Stimulated activated effector memory CD8-positive, alpha-beta T cell treated with anti-CD3 and anti-CD28 coated beads, Interleukin-12 subunit alpha, Interleukin-12 subunit beta, amount 100 ng/mL, for 72 hours (primary cell): ENCODE results near the gene TMEM269.
"Not testable (repeated sequence)": the region's sequence is repeated elsewhere in the genome, so short reads cannot be mapped to it uniquely, and the experiment has no call there.

Source experiments
- ATAC-seq: fragments of 150-1000 bp; cut with Tn5 transposase; 2 replicates; pipeline ENCODE4 v1.10.0; 2021
- DNase-seq, 2 donors: peaks; one replicate each; pipeline ENCODE4 v3.0.0; 2021 to 2022; ENCODE audit warnings: low spot score in 2 of 2
- H3K27ac Mint-ChIP-seq: one replicate; pipeline ENCODE4 v1.8.0; 2022; ENCODE audit warnings: mild to moderate bottlenecking, mixed read lengths
- H3K36me3 Mint-ChIP-seq: one replicate; pipeline ENCODE4 v1.8.0; 2022; ENCODE audit warnings: mild to moderate bottlenecking, mixed read lengths
- H3K4me1 Mint-ChIP-seq: one replicate; pipeline ENCODE4 v1.8.0; 2022; ENCODE audit warnings: mixed read lengths
- H3K4me3 Mint-ChIP-seq: one replicate; pipeline ENCODE4 v1.8.0; 2022; ENCODE audit warnings: mild to moderate bottlenecking, mixed read lengths
- H3K9me3 Mint-ChIP-seq: one replicate; pipeline ENCODE4 v1.8.0; 2022; ENCODE audit warnings: mixed read lengths

The TMEM269 gene

DNA sequence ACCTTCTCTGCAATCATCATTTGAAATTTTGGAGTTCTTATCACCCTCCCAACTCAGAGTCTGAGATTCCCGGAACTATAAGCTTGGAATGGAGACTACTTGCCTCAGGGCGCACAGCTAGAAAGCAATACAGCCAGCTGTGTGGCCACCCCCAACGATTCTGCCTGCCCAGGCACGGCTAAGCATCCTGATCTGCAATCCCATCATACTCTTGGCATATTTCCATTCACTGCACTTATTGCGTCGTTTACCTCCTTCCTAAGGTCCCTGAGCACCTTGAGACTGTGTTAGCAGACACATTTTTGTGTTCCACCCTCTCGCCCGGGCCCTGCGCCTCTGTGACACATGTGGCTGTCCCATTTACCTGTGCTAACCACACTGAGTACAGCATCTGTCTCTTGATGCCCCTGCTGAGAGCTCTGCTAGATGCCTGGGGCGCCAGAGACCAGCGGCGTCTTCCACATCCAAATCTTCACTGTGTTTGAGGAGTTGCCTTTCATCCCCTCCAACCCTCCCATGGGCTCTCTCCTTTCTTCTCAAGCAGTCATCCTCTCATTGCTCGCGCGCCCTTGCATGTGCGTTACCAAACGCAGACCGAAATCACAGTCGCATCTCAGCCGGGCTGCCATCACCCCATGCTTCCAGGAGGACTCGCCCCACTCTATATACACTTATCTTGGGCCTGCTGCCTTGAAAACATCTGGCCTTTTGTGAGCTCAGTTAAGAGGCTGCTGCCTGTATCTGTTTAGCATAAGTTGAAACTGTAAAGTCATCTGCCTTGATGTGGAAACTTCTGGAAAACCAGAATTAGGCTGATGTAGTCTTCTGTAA, 41.3 kb upstream of the TMEM269 start:
- no peak for DNase-seq
- Mint-ChIP-seq H3K27ac (no peak overlapping the region), H3K4me3 (no peak overlapping the region), H3K4me1 (no peaks in the 10 kb centered on the region), H3K9me3 (no peaks in the 10 kb centered on the region), H3K36me3 (peaks cover 24% of the 10 kb centered on the region)
- ATAC-seq = no peak

- H3K27ac Mint-ChIP-seq = no peak overlapping the region
- DNase-seq (no peak), ATAC-seq (no peak)
- peaks cover 29% of the 10 kb centered on the region for H3K36me3 Mint-ChIP-seq
- no peaks in the 10 kb centered on the region for H3K9me3 Mint-ChIP-seq
- no peaks in the 10 kb centered on the region for H3K4me1 Mint-ChIP-seq
- H3K4me3 Mint-ChIP-seq = no peak overlapping the region
Measured at GRCh38 chr1:42744148-42744413, 40.7 kb upstream of the TMEM269 start.

GRCh38 chr1:42745851-42746250, 38.9 kb upstream of the TMEM269 start:
- Mint-ChIP-seq H3K4me3 (no peak overlapping the region), H3K27ac (no peak overlapping the region), H3K36me3 (peaks cover 43% of the 10 kb centered on the region), H3K9me3 (no peaks in the 10 kb centered on the region), H3K4me1 (no peaks in the 10 kb centered on the region)
- DNase-seq = no peak
- no peak for ATAC-seq

DNA sequence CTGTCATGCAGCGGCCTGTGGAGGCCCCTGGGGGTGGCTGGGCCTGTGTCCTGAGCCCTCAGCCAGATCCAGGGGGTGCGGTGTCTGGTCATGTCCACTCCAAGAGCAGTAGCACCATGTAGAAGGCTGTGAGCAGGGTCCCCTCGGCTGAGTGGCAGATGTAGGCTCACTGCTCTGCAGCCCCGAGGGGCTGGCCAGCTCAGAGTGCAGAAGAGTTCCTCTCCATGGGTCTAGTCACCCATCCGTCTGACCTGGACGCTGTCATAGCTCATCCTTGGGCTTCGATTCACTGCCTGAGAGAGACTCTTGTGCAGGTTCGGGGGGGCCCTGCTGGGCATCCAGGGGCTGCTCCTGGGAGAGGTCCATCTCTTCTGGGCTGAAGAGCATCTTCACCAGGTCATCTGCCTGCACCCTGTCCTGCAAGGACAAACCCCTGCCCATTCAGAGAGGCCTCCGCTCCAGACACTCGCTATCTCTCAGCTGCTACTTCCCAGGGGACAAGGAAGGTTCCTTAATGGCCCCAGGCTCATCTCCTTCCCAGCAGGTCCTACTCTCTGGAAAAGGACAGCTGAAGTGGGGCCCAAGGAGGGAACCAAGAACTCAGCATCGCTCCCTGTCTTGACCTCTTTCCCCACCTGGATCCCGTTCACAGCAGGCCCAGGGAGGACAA, 38.2 kb upstream of the TMEM269 start:
- Mint-ChIP-seq H3K36me3 (peaks cover 46% of the 10 kb centered on the region), H3K9me3 (no peaks in the 10 kb centered on the region), H3K4me3 (no peak overlapping the region), H3K4me1 (no peaks in the 10 kb centered on the region), H3K27ac (no peak overlapping the region)
- no peak for ATAC-seq
- no peak for DNase-seq

DNA sequence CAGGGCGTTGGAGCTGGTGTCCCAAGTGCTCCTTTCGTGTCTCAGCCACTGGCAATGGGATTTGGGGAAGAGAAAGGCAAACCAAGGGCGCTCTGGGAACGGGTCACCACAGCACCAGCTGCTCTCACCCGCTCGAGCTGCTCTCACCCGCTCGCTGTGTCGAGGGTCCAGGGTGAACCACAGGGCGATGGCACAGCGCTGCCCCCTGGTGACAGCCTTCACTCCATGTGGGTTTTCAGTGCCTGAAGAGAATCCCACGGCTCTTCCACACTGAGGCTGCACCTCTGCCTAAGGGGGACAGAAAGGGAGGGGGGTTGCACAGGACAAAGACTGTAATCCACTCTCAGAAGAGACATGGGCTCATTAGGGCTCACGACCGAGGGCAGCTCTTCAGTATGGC, 37.7 kb upstream of the TMEM269 start:
- Mint-ChIP-seq H3K27ac (no peak overlapping the region), H3K4me1 (no peaks in the 10 kb centered on the region), H3K9me3 (no peaks in the 10 kb centered on the region), H3K36me3 (peaks cover 51% of the 10 kb centered on the region), H3K4me3 (no peak overlapping the region)
- DNase-seq = peak in 1 of 2 donors; percentile 65
- ATAC-seq = peak; percentile 46

DNA sequence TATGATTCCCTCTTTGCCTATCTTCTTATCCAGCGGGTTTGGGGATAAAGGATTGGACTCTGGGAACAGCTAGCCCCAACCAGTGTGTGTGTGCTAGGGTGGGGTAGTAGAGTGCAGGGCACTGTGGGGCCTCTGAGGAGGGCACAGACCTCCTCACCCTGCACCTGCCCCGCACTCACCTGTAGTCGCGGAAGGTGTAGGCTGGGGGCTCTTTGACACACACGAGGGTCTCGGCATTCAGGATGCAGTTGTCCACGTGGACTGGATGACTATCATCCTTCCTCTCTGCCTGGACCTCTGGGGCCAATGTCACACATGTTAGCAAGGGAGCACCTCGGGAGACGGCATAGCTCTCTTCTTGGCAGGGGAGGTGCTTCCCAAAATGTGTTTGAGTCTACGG, 36.8 kb upstream of the TMEM269 start:
- no peak for ATAC-seq
- H3K4me3 Mint-ChIP-seq = no peak overlapping the region
- peak overlapping the region; percentile 38 for H3K27ac Mint-ChIP-seq
- H3K9me3 Mint-ChIP-seq = no peaks in the 10 kb centered on the region
- no peak for DNase-seq
- peaks cover 60% of the 10 kb centered on the region for H3K36me3 Mint-ChIP-seq
- no peaks in the 10 kb centered on the region for H3K4me1 Mint-ChIP-seq

DNA sequence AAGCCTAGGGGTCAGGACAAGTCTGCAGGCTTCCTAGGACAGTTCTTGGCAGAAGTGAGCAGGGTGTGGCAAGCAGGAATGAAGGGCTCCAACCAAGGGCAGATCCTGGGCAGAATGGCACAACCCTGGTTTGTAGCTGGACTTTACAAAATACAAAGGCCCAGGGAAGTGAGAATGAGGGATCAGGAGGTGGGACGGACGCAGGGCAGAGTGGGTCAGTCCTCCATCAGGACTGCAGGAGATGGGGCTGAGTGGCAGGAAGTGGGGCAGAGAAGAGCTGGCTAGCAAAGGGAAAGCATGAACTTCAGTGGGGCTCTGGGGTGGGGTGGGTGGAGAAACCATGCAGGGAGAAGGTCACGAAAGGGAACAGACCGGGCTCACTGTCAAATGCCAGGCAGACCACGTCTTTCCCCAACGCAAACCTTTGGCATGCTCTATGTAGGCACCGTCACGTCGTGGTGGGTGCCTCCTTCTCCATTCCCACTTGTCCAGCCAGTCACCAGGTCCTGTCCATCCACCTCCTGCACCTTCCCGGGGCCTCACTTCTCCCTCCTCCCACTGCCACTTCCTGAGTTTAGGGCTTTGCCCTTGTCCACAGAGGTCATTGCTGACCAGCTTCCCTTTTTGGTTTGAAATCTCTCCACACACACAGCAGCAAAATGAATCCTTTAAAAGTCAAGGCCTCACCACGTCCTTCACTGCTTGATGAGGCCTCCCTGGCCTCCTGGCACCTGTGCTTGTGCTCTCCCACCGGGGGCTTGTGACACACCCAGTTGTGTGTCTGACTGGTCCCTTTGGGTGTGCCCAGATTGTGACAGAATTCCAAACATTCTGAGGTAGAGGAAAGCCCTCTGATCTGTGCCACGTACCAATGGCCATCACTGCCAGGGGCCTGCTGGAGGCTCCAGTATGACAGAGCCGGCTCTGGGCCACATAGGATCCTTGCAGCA, 36.1 kb upstream of the TMEM269 start:
- DNase-seq = no peak
- Mint-ChIP-seq H3K4me3 (no peak overlapping the region), H3K4me1 (no peaks in the 10 kb centered on the region), H3K9me3 (no peaks in the 10 kb centered on the region), H3K27ac (peak overlapping the region; percentile 38), H3K36me3 (peaks cover 67% of the 10 kb centered on the region)
- ATAC-seq = no peak

- no peak for ATAC-seq
- Mint-ChIP-seq H3K36me3 (peaks cover 80% of the 10 kb centered on the region), H3K4me1 (no peaks in the 10 kb centered on the region), H3K9me3 (no peaks in the 10 kb centered on the region), H3K27ac (no peak overlapping the region), H3K4me3 (no peak overlapping the region)
- DNase-seq = no peak
Measured at GRCh38 chr1:42750041-42750440, 34.8 kb upstream of the TMEM269 start.

DNA sequence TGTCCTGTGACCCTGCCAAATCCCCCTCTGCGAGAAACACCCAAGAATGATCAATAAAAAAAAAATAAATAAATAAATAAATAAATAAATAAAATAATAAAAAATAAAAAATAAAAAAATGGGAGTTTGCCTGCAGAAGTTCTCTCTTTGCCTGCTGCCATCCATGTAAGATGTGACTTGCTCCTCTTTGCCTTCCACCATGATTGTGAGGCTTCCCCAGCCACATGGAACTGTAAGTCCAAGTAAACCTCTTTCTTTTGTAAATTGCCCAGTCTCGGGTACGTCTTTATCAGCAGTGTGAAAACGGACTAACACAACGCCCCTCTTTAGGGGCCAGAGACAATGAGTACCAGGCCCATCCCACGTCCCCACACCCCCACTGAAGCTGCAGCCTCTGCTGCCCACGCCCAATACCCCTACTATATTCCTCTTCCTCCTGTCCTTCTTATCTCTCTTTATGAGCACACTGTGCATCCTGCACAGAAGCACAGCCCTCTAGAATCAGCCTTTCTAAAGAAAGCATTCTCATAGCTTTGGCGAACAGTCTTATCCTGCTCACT, 33.2 kb upstream of the TMEM269 start:
- not testable (repeated sequence) for DNase-seq, H3K9me3 Mint-ChIP-seq, ATAC-seq, H3K4me1 Mint-ChIP-seq, H3K4me3 Mint-ChIP-seq
- Mint-ChIP-seq H3K27ac (peak overlapping the region; percentile 8), H3K36me3 (peaks cover 89% of the 10 kb centered on the region)

- DNase-seq (no peak), ATAC-seq (no peak)
- Mint-ChIP-seq H3K9me3 (no peaks in the 10 kb centered on the region), H3K36me3 (peaks cover 89% of the 10 kb centered on the region), H3K27ac (peak overlapping the region; percentile 8), H3K4me3 (no peak overlapping the region), H3K4me1 (peaks cover 5% of the 10 kb centered on the region)
Measured at GRCh38 chr1:42752284-42752683, 32.5 kb upstream of the TMEM269 start.

DNA sequence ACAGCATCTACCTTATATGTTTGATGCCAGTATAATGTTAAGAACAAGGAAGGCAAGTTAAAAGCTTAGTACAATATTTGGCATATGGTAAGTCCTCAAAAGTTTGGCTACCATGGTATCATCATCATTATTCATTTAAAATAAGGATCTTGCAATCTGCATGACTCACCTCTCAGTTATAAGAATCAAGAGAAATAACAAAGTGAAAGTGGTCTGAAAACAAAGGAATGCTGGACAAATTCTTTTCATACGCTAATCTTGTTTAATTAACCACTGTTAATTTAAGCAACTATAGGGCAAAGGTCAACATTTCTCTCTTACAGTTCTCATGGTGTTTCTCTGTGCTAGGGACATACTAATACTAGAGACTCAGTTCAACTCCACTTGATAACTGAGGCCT, 31.7 kb upstream of the TMEM269 start:
- H3K4me3 Mint-ChIP-seq = no peak overlapping the region
- H3K9me3 Mint-ChIP-seq = no peaks in the 10 kb centered on the region
- ATAC-seq (no peak), DNase-seq (no peak)
- peaks cover 92% of the 10 kb centered on the region for H3K36me3 Mint-ChIP-seq
- H3K4me1 Mint-ChIP-seq = peaks cover 11% of the 10 kb centered on the region
- H3K27ac Mint-ChIP-seq = peak overlapping the region; percentile 1

GRCh38 chr1:42756956-42757891, 27.6 kb upstream of the TMEM269 start:
- Mint-ChIP-seq H3K9me3 (no peaks in the 10 kb centered on the region), H3K27ac (peak overlapping the region; percentile 46), H3K4me3 (no peak overlapping the region), H3K4me1 (peaks cover 11% of the 10 kb centered on the region), H3K36me3 (peaks cover 100% of the 10 kb centered on the region)
- no peak for DNase-seq
- peak; percentile 53 for ATAC-seq

DNA sequence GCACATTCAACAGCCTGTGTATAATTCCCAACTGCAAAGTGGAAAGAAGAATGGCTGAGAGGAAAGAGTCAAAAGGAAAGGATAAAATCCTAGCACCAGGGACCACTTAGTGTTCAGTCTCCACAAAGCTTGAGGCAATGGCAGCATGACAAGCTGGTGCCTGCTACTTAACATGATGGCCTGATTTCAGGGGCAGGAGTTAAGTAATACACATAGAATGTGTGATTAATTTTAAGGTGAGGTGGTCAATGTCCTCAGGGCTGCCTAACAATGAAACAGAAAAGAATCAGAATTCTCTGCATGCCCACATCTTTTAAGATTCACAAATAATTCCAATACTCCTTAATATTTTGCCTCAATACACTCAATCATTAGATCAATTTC, 26.9 kb upstream of the TMEM269 start:
- no peak for ATAC-seq

GRCh38 chr1:42758641-42759040, 26.1 kb upstream of the TMEM269 start:
- Mint-ChIP-seq H3K4me3 (no peak overlapping the region), H3K27ac (no peak overlapping the region), H3K9me3 (no peaks in the 10 kb centered on the region), H3K36me3 (peaks cover 91% of the 10 kb centered on the region), H3K4me1 (peaks cover 11% of the 10 kb centered on the region)
- DNase-seq (no peak), ATAC-seq (no peak)

More for the DNA sequence above, 26.9 kb upstream of the TMEM269 start:
- Mint-ChIP-seq H3K27ac (no peak overlapping the region), H3K4me3 (no peak overlapping the region), H3K9me3 (no peaks in the 10 kb centered on the region), H3K36me3 (peaks cover 99% of the 10 kb centered on the region), H3K4me1 (peaks cover 11% of the 10 kb centered on the region)
- DNase-seq = no peak
